Inferior parietal cortex (tissue), 1 donor: ENCODE results near the gene HMGXB3.

ENCODE experiments used
- DNase-seq: peaks from one replicate; pipeline ENCODE4 v3.0.0-alpha.2; 2016; ENCODE audit errors: extremely low spot score

The HMGXB3 gene

DNA sequence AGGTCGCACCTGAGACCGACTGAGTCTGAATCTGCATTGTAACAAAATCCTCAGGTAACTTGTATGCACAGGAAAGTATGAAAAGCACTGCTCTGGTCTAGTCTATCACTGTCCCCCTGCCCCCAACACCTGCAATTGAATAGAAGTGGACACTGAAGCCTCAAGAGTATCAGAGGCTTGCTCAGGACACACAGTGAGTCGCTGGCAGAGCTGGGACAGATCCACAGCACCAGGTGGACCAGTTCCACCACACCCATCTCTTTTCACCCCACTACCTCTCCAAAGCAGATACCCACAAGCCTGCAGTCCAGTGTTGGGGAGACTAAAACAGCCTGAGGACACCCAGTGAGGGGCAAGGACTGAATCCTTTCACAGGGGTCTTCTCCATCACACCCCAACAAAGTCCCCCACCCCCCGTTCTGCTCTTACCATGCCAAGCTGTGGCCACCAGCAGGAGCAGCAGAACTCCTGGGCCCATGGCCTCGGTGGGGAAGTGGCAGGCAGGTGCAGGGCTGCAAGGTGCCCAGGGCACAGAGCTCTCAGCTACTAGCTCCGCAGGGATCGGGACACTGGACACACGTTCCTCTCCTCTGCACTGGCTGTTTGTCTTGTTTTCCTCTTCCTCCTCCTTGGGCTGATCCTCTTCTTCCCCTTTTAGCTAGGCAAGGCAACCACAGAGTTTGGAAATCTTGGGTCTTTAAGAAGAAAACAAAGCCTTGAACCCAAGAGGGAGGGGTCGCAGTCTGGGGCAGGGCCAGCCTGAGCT lies 85.6 kb downstream of the HMGXB3 start, which contains the start of gene CSF1R:
CSF1R (minus strand) TSS at position 605 of the 766 bp plus-strand sequence; CDS start at position 478, 127 bp downstream.
- DNase-seq: no peak

DNA sequence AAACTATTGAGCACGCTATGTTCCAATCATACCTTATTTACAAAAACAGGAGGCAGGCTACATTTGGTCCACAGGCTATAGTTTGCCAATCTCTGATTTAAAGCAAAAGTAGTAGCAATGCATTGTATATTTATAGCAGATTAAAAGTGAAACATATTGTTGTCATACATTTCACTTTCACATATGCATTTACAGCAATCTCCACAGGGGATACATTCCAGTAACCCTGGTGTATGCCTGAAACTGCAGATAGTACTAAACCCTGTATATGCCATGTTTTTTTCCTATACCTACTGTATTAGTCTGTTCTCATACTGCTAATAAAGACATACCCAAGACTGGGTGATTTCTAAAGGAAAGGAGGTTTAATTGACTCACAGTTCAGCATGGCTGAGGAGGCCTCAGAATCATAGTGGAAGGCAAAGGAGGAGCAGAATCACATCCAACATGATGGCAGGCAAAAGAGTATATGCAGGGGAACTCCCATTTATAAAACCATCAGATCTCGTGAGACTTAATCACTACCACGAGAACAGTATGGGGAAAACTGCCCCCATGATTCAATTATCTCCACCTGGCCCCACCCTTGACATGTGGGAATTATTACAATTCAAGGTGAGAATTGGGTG lies 91.7 kb downstream of the HMGXB3 start:
- DNase-seq: no peak

- no peak for DNase-seq
These were observed 96.6 kb downstream of the HMGXB3 start for GRCh38 chr5:150097152-150097551.

GRCh38 chr5:150101023-150101422 lies 100.5 kb downstream of the HMGXB3 start:
- no peak for DNase-seq
